Parathyroid adenoma (tissue), 2 donors: ENCODE data around the gene NPAS2.

Experiments used
- H2AFZ ChIP-seq: fragments of 300-600 bp; sonication (generic); one replicate; pipeline ENCODE4 v1.7.0; 2017; ENCODE audit warnings: antibody characterized with exemption, mild to moderate bottlenecking
- H3K27ac ChIP-seq: fragments of 300-600 bp; sonication (generic); one replicate; pipeline ENCODE4 v1.7.0; 2017
- H3K27me3 ChIP-seq: fragments of 300-600 bp; sonication (generic); one replicate; pipeline ENCODE4 v1.7.0; 2017; ENCODE audit warnings: low read length; ENCODE audit not compliant: control insufficient read depth, insufficient read depth
- H3K36me3 ChIP-seq: fragments of 300-600 bp; sonication (generic); one replicate; pipeline ENCODE4 v1.7.0; 2017; ENCODE audit warnings: low read length; ENCODE audit not compliant: control insufficient read depth, insufficient read depth
- H3K4me1 ChIP-seq: fragments of 300-600 bp; sonication (generic); one replicate; pipeline ENCODE4 v1.7.0; 2017; ENCODE audit warnings: control low read depth
- H3K4me2 ChIP-seq: fragments of 300-600 bp; sonication (generic); one replicate; pipeline ENCODE4 v1.7.0; 2017; ENCODE audit warnings: low read length
- H3K4me3 ChIP-seq: fragments of 300-600 bp; sonication (generic); one replicate; pipeline ENCODE4 v1.7.0; 2017; ENCODE audit warnings: low read depth, low read length
- H3K79me2 ChIP-seq: fragments of 300-600 bp; sonication (generic); one replicate; pipeline ENCODE4 v1.7.0; 2017; ENCODE audit warnings: control low read depth
- H3K9ac ChIP-seq: fragments of 300-600 bp; sonication (generic); one replicate; pipeline ENCODE4 v1.7.0; 2017; ENCODE audit warnings: mild to moderate bottlenecking
- H3K9me3 ChIP-seq: fragments of 300-600 bp; sonication (generic); one replicate; pipeline ENCODE4 v1.7.0; 2017; ENCODE audit warnings: low read length; ENCODE audit not compliant: control insufficient read depth
- CTCF ChIP-seq: fragments of 300-600 bp; sonication (generic); IDR thresholded peaks from one replicate; pipeline ENCODE4 v1.7.0; 2017; ENCODE audit warnings: antibody characterized with exemption, mild to moderate bottlenecking
- donor health status: primary hyperparathyroidism.

NPAS2 gene

GRCh38 chr2:100778637-100779450 is 41.1 kb upstream of the NPAS2 start:
- Histone ChIP-seq H3K36me3 (no peaks in the 10 kb centered on the region), H2AFZ (no peak overlapping the region), H3K79me2 (no peaks in the 10 kb centered on the region), H3K27me3 (no peaks in the 10 kb centered on the region), H3K4me1 (no peaks in the 10 kb centered on the region), H3K27ac (no peak overlapping the region), H3K9ac (no peak overlapping the region), H3K9me3 (no peaks in the 10 kb centered on the region), H3K4me2 (no peak overlapping the region), H3K4me3 (no peak overlapping the region)
- TF ChIP-seq CTCF: no peak

DNA sequence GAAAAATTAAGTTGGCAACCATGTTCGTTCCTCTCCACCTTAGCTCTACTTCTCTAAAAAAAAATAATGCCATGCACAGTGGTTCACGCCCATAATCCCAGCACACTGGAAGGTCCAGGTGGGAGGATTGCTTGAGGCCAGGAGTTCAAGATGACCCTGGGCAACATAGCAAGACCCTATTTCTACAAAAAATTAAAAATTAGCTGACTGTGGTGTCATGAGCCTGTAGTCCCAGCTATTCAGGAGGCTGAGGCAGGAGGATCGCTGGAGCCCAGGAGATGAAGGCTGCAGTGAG is 40.1 kb upstream of the NPAS2 start:
- H3K79me2 ChIP-seq: no peaks in the 10 kb centered on the region
- H3K27ac ChIP-seq: no peak overlapping the region
- H3K27me3 ChIP-seq: no peaks in the 10 kb centered on the region
- no peak overlapping the region for H2AFZ ChIP-seq
- no peak overlapping the region for H3K4me3 ChIP-seq
- no peak overlapping the region for H3K9ac ChIP-seq
- no peak for TF ChIP-seq CTCF
- H3K9me3 ChIP-seq: no peaks in the 10 kb centered on the region
- no peaks in the 10 kb centered on the region for H3K36me3 ChIP-seq
- H3K4me1 ChIP-seq: no peaks in the 10 kb centered on the region
- H3K4me2 ChIP-seq: no peak overlapping the region

GRCh38 chr2:100780203-100781008 is 39.5 kb upstream of the NPAS2 start:
- Histone ChIP-seq H2AFZ (no peak overlapping the region), H3K9ac (no peak overlapping the region), H3K27ac (no peak overlapping the region), H3K4me2 (no peak overlapping the region), H3K9me3 (no peaks in the 10 kb centered on the region), H3K36me3 (no peaks in the 10 kb centered on the region), H3K79me2 (no peaks in the 10 kb centered on the region), H3K4me3 (no peak overlapping the region), H3K27me3 (no peaks in the 10 kb centered on the region), H3K4me1 (no peaks in the 10 kb centered on the region)
- TF ChIP-seq CTCF: no peak

DNA sequence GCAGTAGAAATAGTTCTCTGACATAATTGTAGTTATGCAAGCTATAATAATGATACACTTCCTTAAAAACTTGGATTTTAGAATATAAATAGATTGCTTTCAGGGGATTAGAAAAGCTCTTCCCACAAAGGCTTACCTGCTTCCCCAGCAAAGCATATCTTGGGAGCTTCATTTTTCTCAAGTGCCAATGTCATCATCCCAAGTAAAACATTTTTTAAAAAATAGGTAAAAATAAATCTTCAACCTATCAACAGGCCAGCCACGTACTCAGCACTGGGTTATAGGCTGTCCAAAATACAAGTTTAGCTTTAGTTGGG is 39.0 kb upstream of the NPAS2 start:
- Histone ChIP-seq H3K9me3 (no peaks in the 10 kb centered on the region), H3K27me3 (no peaks in the 10 kb centered on the region), H3K4me3 (no peak overlapping the region), H3K4me1 (no peaks in the 10 kb centered on the region), H3K9ac (no peak overlapping the region), H3K27ac (no peak overlapping the region), H3K36me3 (no peaks in the 10 kb centered on the region), H3K79me2 (no peaks in the 10 kb centered on the region), H2AFZ (no peak overlapping the region), H3K4me2 (no peak overlapping the region)
- no peak for TF ChIP-seq CTCF
